HFF-Myc (cell line): Measurements from ENCODE around the gene ODAD2.
"Not testable (repeated sequence)": the region's sequence is repeated elsewhere in the genome, so short reads cannot be mapped to it uniquely, and the experiment has no call there.

Experiments
- DNase-seq: peaks from one replicate; pipeline ENCODE4 v3.0.0-alpha.2; 2011; ENCODE audit warnings: low read depth; ENCODE audit errors: extremely low read depth
- H3K4me3 ChIP-seq: replicated peaks from 2 replicates; pipeline ENCODE4 v1.5.1; 2011; ENCODE audit warnings: low read depth, mild to moderate bottlenecking, control low read depth, low read length
- TF ChIP-seq, protein P1 (sequence below): IDR thresholded peaks from 2 replicates; pipeline ENCODE4 v1.5.1; 2012; ENCODE audit warnings: mild to moderate bottlenecking, low read depth, low read length, control low read depth; ENCODE audit errors: missing control alignments

Gene ODAD2

DNA sequence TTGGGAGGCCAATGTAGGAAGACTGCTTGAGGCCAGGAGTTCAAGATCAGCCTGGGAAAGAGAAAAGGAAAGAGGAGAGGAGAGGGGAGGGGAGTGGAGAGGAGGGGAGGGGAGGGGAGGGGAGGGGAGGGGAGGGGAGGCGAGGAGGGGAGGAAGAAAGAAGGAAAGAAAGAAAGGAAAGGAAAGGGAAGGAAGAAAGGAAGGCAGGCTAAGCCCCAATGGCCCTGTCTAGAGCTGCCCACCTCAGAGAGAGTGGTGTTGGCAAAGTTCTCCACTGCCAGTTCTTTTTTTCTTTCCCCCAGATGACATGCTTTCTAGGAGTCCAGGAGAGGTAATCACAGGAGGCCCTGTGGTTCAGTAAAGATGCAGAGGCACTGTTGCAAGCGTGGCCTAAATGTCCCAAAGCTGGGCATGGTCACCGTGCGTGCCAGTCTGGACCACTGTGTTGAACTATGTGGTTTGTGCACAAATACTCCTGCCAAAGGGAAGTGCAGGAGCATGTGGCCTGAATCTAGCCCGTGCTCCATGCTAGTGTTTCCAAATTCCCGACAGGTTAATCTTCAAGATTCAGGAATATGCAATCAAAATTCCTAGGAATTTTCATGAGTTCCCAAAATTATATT lies 39.7 kb downstream of the ODAD2 start:
- TF ChIP-seq, protein P1, sequence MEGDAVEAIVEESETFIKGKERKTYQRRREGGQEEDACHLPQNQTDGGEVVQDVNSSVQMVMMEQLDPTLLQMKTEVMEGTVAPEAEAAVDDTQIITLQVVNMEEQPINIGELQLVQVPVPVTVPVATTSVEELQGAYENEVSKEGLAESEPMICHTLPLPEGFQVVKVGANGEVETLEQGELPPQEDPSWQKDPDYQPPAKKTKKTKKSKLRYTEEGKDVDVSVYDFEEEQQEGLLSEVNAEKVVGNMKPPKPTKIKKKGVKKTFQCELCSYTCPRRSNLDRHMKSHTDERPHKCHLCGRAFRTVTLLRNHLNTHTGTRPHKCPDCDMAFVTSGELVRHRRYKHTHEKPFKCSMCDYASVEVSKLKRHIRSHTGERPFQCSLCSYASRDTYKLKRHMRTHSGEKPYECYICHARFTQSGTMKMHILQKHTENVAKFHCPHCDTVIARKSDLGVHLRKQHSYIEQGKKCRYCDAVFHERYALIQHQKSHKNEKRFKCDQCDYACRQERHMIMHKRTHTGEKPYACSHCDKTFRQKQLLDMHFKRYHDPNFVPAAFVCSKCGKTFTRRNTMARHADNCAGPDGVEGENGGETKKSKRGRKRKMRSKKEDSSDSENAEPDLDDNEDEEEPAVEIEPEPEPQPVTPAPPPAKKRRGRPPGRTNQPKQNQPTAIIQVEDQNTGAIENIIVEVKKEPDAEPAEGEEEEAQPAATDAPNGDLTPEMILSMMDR, result no peak
- DNase-seq, result no peak
- H3K4me3 ChIP-seq, result no peak overlapping the region

DNA sequence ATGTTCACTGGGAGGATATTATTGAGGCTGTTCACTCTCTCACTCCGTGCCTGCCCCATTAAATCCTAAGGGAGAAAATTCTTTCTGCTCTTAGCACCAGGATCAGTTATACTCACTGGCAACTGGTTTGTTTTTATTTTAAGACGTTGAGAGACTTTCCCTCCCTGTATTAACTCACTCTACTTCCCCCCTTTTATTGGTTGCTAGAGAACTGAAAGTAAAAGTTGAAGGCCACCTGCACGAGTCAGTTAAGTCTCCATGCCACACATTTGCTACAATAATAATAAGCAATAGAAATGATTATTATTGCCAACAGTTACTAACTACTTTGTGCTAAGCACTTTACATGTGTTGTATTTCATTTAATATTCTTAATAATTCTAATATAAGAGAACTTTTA lies 40.5 kb downstream of the ODAD2 start:
- H3K4me3 ChIP-seq, DNase-seq: not testable (repeated sequence)

DNA sequence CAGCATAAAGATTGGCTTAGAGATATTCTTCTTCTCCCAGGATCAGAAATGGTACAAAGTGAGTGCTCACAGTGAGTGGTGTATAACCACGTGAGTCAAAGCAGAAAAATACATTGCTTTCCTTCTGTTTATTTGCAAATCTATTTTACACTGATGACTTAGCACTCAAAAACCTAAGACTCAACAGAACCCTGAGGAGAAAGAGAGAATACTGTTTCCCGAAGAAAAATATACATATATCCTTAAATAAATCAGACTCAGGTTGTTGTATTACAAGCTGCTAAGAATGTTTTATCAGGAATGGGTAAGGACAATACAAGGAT lies 48.7 kb downstream of the ODAD2 start:
- TF ChIP-seq, protein P1, result no peak
- no peak for DNase-seq
- no peak overlapping the region for H3K4me3 ChIP-seq

DNA sequence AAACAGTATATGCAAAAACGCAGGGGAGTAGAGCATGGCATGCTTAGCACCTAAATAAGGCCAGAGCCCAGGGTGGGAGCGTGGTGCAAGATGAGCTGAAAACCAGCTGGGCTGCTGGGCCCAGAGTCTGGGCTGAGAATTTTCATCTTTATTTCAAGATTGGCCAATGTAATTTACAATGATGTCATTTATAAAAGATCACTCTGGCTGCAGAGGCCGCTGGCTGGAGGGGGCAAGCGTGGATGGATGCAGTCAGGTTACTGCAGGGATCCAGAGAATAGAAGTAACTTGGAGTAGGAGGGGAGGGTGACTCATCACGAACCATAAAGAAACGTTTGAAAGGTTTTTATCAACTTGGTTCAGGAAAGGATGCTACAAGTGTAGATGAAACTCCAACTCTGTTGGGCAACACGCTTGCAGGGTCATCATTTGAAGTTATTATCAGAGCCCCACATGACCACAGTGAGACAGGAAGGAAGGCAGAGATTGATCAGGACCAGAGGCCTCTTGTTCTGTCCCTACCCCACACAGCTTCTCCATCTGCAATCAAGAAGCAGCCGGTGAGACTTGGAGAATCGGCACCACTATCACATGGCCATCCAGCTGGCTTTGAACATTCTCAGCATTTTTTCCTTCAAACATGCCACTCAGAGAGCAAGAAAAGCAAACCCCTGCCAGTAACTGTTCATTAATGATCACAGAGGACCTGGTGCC lies 49.2 kb downstream of the ODAD2 start:
- DNase-seq, result no peak
- TF ChIP-seq, protein P1, result no peak
- no peak overlapping the region for H3K4me3 ChIP-seq

DNA sequence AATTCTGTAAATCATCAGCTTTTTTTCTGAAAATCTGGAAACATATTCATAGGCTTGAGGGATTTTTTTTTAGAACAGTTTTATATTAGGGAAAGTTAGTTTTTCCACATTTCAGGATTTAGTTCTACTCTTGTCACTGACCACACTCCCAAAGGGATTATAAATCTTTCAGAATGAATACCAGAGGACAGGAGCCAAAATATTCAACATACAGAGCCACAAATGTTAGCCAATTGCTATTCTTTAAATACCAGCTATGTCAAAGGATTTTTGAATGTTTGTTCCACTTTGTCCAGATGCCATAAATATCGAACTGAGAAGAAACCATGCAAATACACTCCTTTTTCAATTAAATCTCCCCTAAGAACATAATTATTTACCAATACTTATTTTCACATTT lies 50.7 kb downstream of the ODAD2 start:
- DNase-seq, result no peak
- TF ChIP-seq, protein P1, result no peak
- no peak overlapping the region for H3K4me3 ChIP-seq

DNA sequence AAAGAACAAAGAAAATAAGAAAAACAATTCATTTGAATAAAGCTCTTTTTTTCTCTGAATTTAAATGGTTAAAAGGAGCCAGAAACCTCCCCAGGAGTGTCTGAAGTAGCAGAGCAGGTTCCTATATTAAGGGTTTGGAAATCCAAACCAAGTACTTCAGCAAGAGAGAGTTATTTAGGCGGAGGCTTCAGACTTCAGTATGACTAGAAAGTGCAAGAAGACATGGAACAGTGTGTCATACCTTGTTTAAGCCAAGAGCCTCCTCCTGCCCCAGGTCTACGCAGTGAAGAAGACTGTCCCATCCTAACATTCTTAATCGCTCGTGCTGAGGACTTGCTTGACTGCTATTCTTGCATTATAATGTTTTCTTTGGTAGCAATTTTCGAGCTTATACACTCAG lies 51.3 kb downstream of the ODAD2 start:
- DNase-seq, result no peak
- H3K4me3 ChIP-seq, result no peak overlapping the region
- TF ChIP-seq, protein P1, result no peak

DNA sequence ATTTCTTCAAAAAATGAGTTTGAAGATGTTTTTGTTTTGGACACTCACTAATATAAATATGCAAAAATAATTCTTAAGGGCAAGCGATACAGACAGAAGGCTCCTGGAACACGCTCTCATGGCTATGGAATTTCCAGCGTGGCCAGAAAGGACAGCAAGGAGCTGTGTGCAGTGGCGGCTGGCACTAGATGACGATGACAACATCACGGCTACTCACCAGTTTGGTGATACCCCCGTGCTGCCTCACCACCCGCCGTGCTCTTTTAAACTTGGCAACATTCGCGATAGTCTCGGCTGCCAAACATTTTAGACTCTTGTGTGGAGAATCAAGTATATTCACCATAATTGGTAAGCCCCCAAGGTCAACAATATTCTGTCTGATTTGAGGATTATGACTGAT lies 54.9 kb downstream of the ODAD2 start:
- TF ChIP-seq, protein P1, result no peak
- DNase-seq, result no peak
- no peak overlapping the region for H3K4me3 ChIP-seq
